Gastroesophageal sphincter (tissue), 4 donors: Measurements from ENCODE around the gene PAPPA2. TPM values are rescaled to one million over a fixed set of nuclear protein-coding genes. Genes with fewer than 3 reads are reported as not detected.

Source experiments
- ATAC-seq: fragments of 150-250 bp; one replicate; pipeline ENCODE4 v1.9.1; 2016; ENCODE audit warnings: mild to moderate bottlenecking, moderate library complexity
- H3K27ac ChIP-seq, 4 donors: fragments of 200-600 bp; sonication (generic) in 3 of 4; 1 replicate in 3 of 4; 2 replicates in 1 of 4; pipeline ENCODE4 v1.5.1; 2016 to 2019
- H3K27me3 ChIP-seq: fragments of 200-600 bp; sonication (generic); one replicate; pipeline ENCODE4 v1.5.1; 2019
- H3K36me3 ChIP-seq, 2 donors: fragments of 200-600 bp; sonication (generic); one replicate each; pipeline ENCODE4 v1.5.1; 2019; ENCODE audit warnings: control low read depth in 1 of 2
- H3K4me1 ChIP-seq, 3 donors: fragments of 200-600 bp; sonication (generic); 1 replicate in 2 of 3; 2 replicates in 1 of 3; pipeline ENCODE4 v1.5.1; 2016 to 2019; ENCODE audit warnings: control low read depth in 2 of 3
- H3K4me3 ChIP-seq, 2 donors: fragments of 200-600 bp; sonication (generic); one replicate each; pipeline ENCODE4 v1.5.1; 2019; ENCODE audit warnings: mild to moderate bottlenecking in 1 of 2, moderate library complexity in 1 of 2
- H3K9me3 ChIP-seq, 3 donors: fragments of 200-600 bp; sonication (generic); one replicate each; pipeline ENCODE4 v1.5.1; 2017 to 2019; ENCODE audit warnings: control low read depth in 2 of 3
- EP300 ChIP-seq: sonication (generic); formaldehyde crosslinking; IDR thresholded peaks from one replicate; pipeline ENCODE4 v1.6.1; 2017; ENCODE audit warnings: antibody characterized with exemption, mild to moderate bottlenecking
- POLR2A ChIP-seq, 2 donors: fragments of 450-650 bp; IDR thresholded peaks; one replicate each; pipeline ENCODE4 v1.6.1; 2017; ENCODE audit warnings: antibody characterized with exemption in 2 of 2, mild to moderate bottlenecking in 2 of 2, moderate library complexity in 1 of 2
- POLR2AphosphoS5 ChIP-seq: sonication (generic); formaldehyde crosslinking; IDR thresholded peaks from one replicate; pipeline ENCODE4 v1.6.1; 2017; ENCODE audit warnings: antibody characterized with exemption
- WGBS, 2 donors: methylation state at CpG; one replicate each; pipeline ENCODE4 v1.1.5; 2018; ENCODE audit warnings: low coverage in 1 of 2; 5-methylcytosine and 5-hydroxymethylcytosine counted together
- total RNA-seq, 4 donors: library from RNA; depleted of rRNA; stranded (reverse); fragments of >200 nt; gene quantifications; one replicate each; pipeline ENCODE4 v1.1.0, GENCODE V29; 2016
- TF ChIP-seq, protein P1 (sequence below), 4 experiments: fragments of 200-600 bp in 2 of 4; fragments of 450-650 bp in 2 of 4; sonication (generic) in 1 of 4; IDR thresholded peaks; one replicate each; pipeline ENCODE4 v1.5.1; 2017 to 2019; ENCODE audit warnings: antibody characterized with exemption in 4 of 4, mild to moderate bottlenecking in 2 of 4, moderate library complexity in 2 of 4

PAPPA2 gene
- total RNA-seq, 4 donors from 2014 or later, result 0.10 to 0.54 (median 0.14) TPM

DNA sequence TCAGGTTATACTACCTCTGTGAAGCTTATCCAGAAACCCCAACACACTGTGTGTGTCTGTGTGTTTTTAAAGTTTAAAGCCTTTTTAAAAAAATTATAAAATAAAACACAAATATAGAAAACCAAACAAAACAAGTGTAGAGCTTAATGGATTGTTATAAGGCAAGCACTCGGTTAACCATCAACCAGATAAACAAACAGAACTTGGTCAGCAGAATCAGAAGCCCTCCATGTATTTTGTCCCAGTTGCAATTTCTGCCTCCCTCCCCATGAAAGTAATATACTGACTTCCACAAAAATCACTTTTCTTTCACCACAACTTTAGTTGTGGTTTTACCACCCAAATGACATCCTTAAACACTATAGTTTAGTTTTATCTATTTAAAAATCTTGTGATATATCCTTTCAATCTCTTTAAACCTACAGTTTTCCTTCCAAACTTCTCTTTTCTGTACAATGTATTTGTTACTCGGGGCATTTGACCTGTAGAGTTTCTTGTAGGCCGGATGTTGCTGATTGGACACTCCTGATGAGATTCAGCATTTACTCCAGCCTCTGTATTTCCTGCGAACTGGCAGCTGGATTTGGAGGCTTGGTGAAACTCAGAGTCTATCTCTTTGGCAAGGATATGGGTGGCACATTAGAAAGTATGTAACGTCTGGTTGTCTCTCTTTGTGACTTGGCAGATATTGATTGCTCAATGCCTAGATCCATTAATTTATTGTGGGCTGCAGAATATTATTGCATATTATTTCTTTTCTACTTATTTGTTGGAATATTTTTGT, 8.6 kb downstream of the PAPPA2 start:
- WGBS, 2 donors, result 68 to 76% methylated on average over 5 of the region's 5 CpGs
- no peaks in the 10 kb centered on the region for H3K36me3 ChIP-seq
- ATAC-seq, result no peak
- H3K27me3 ChIP-seq, result no peaks in the 10 kb centered on the region
- no peaks in the 10 kb centered on the region for H3K9me3 ChIP-seq
- TF ChIP-seq POLR2AphosphoS5, result no peak
- TF ChIP-seq, protein P1, sequence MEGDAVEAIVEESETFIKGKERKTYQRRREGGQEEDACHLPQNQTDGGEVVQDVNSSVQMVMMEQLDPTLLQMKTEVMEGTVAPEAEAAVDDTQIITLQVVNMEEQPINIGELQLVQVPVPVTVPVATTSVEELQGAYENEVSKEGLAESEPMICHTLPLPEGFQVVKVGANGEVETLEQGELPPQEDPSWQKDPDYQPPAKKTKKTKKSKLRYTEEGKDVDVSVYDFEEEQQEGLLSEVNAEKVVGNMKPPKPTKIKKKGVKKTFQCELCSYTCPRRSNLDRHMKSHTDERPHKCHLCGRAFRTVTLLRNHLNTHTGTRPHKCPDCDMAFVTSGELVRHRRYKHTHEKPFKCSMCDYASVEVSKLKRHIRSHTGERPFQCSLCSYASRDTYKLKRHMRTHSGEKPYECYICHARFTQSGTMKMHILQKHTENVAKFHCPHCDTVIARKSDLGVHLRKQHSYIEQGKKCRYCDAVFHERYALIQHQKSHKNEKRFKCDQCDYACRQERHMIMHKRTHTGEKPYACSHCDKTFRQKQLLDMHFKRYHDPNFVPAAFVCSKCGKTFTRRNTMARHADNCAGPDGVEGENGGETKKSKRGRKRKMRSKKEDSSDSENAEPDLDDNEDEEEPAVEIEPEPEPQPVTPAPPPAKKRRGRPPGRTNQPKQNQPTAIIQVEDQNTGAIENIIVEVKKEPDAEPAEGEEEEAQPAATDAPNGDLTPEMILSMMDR (IDR thresholded peaks at IDR 0.05), result no peak
- TF ChIP-seq POLR2A (IDR thresholded peaks at IDR 0.05), result no peak
- TF ChIP-seq EP300, result no peak
- no peaks in the 10 kb centered on the region for H3K4me1 ChIP-seq
- H3K4me3 ChIP-seq, result no peak overlapping the region
- no peak overlapping the region for H3K27ac ChIP-seq

DNA sequence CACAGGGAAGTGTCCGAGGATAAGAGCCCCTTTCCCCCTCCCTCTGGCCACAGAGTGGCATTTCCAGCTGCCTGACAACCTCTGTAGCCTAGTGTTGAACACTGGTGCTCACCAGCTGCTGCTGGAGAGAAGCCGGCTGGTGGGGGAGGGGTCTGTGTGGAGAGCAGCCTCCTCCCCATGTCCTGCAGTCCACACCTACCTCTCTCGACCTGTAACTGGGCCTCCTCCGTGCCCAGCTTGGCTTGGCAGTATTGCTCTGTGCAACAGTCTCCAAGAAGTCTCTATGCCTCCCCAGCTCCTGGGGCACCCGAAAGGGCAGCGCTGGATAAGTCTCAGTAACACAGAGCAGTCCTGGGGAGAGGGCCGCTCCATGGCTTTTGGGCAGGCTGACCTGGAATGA, 17.0 kb downstream of the PAPPA2 start:
- WGBS, 2 donors, result 8% methylated on average over 1 of the region's 7 CpGs; no CpG with 5 or more reads in 1 of the 2 donors
- TF ChIP-seq POLR2A (IDR thresholded peaks at IDR 0.05), result no peak
- no peak for TF ChIP-seq POLR2AphosphoS5
- TF ChIP-seq EP300, result no peak
- TF ChIP-seq, protein P1 (IDR thresholded peaks at IDR 0.05), result no peak
- Histone ChIP-seq H3K4me3 (no peak overlapping the region), H3K27me3 (no peaks in the 10 kb centered on the region), H3K36me3 (no peaks in the 10 kb centered on the region), H3K9me3 (no peaks in the 10 kb centered on the region), H3K4me1 (no peaks in the 10 kb centered on the region), H3K27ac (no peak overlapping the region)
- ATAC-seq, result no peak

DNA sequence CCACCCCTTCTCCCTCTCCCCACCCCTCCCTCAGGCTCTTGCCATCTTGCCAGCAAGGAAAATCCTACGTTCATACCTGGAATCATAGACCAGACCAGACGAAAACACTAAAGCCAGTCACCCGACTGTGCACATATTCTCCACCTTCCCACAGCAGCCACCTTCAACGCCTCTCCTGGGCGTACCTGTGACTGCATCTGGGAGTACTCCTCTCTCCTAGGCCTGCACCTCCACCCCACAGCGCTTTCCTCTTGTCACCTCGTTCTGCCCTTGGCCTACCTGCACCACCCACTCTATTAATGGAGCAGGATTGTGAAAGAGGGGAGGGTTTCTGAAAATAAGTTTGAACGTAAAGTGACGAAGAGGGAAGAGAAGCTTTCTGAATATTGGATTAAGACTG, 17.8 kb downstream of the PAPPA2 start:
- Histone ChIP-seq H3K9me3 (no peaks in the 10 kb centered on the region), H3K27ac (no peak overlapping the region), H3K27me3 (no peaks in the 10 kb centered on the region), H3K4me3 (no peak overlapping the region), H3K4me1 (no peaks in the 10 kb centered on the region), H3K36me3 (no peaks in the 10 kb centered on the region)
- TF ChIP-seq EP300 (no peak), POLR2AphosphoS5 (no peak), POLR2A (IDR thresholded peaks at IDR 0.05) (no peak)
- TF ChIP-seq, protein P1 (IDR thresholded peaks at IDR 0.05), result no peak
- WGBS, 2 donors, result 65 to 83% methylated on average over 5 to 8 of the region's 9 CpGs
- ATAC-seq, result no peak

DNA sequence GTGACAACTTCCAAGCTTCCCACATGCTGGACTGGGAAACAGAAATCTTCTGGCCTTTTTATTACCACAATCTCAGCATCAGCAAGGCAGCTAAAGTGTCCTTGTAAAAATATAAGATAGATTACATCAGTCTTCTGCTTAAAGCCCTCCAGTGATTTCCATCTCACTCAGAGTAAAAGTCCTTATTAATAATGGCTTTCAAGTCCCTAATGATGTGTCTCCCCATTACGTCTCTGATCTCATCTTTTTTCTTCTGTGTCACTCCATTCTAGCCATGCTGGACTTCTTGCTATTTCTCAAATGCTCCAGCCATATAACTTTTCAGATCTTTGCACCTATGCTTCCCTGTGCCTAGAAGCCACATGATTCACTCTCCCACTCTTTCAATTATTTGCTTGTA, 22.1 kb downstream of the PAPPA2 start:
- Histone ChIP-seq H3K4me1 (no peaks in the 10 kb centered on the region), H3K27me3 (no peaks in the 10 kb centered on the region), H3K36me3 (no peaks in the 10 kb centered on the region), H3K27ac (no peak overlapping the region), H3K4me3 (no peak overlapping the region), H3K9me3 (no peaks in the 10 kb centered on the region)
- ATAC-seq, result no peak
- TF ChIP-seq POLR2A (IDR thresholded peaks at IDR 0.05) (no peak), POLR2AphosphoS5 (no peak), EP300 (no peak)
- TF ChIP-seq, protein P1 (IDR thresholded peaks at IDR 0.05), result no peak
- WGBS, 2 donors, result 14 to 39% methylated on average over 1 of the region's 1 CpG

DNA sequence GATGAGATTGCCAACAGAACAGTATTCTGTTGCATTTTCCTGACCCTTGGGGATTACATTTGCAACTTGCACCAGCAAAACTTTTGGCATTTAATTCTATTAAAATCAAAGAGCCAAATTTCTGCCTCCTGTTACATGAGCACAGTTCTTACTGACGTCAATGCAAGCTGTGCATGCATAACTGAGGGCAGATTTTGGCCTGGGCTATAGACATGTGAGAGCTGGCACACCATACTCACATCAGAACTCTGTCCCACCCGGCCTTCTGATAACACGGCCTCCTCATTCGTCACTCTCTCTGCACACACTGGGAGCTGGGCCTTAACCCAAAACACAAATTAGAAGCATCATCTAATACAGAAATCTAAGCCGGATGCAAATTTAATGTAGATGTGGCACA, 31.5 kb downstream of the PAPPA2 start:
- WGBS, 2 donors, result 35 to 48% methylated on average over 4 to 5 of the region's 5 CpGs
- H3K27me3 ChIP-seq, result no peaks in the 10 kb centered on the region
- TF ChIP-seq EP300 (no peak), POLR2AphosphoS5 (no peak), POLR2A (IDR thresholded peaks at IDR 0.05) (no peak)
- TF ChIP-seq, protein P1 (IDR thresholded peaks at IDR 0.05), result no peak
- no peak overlapping the region for H3K4me3 ChIP-seq
- H3K4me1 ChIP-seq, result no peaks in the 10 kb centered on the region
- H3K9me3 ChIP-seq, result no peaks in the 10 kb centered on the region
- no peak overlapping the region for H3K27ac ChIP-seq
- no peaks in the 10 kb centered on the region for H3K36me3 ChIP-seq
- ATAC-seq, result no peak
